Stimulated activated CD8-positive, alpha-beta memory T cell treated with anti-CD3 and anti-CD28 coated beads, Interleukin-7, amount 100 ng/mL, for 24 hours (primary cell): ENCODE results near the gene GZMH.
"Not testable (repeated sequence)": the region's sequence is repeated elsewhere in the genome, so short reads cannot be mapped to it uniquely, and the experiment has no call there.

ENCODE experiments used
- DNase-seq: peaks from one replicate; pipeline ENCODE4 v3.0.0-alpha.2; 2020; ENCODE audit warnings: low read depth

GZMH gene

DNA sequence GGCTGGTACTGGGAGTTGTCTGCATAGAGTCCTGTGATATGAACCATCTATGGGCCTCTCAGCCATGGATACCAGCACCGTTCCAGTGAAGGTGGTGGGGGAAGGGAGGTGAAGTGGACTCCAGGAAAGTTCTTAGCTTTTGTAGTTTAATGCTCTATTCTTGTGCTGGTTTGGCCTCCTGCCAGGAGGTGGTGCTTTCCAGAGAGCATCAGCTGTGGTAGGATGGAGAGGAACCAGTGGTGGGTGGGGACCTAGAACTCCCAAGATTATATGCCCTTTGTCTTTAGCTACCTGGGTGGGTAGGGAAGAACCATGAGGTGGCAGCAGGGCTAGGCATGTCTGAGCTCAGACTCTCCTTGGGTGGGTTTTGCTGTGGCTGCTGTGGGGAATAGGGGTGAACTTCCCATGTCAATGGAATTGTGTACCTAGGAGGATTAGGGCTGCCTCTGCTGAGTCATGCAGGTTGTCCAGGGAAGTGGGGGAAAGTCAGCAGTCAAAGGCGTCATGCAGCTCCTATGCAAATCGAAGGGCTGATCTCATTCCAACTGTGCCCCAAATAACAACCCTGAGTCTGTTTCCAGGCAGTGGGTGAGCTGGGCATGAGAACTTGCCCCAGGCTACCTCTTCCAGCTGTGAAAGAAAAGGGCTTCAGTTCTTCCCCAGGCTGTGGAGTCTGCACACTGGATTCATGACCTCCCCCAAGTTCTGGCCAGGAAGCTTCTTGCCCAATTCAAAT, 14.2 kb downstream of the GZMH start:
- no peak for DNase-seq

DNA sequence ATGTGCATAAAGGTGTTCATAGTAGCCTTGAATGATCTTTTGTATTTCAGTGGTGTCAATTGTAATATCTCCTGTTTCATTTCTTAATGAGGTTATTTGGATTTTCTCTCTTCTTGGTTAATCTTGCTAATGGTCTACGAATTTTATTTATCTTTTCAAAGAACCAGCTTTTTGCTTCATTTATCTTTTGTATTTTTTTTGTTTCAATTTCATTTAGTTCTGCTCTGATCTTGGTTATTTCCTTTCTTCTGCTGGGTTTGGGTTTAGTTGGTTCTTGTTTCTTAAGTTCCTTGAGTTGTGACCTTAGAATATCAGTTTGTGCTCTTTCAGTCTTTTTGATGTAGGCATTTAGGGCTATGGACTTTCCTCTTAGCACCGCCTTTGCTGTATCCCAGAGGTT, 18.5 kb downstream of the GZMH start:
- not testable (repeated sequence) for DNase-seq

DNA sequence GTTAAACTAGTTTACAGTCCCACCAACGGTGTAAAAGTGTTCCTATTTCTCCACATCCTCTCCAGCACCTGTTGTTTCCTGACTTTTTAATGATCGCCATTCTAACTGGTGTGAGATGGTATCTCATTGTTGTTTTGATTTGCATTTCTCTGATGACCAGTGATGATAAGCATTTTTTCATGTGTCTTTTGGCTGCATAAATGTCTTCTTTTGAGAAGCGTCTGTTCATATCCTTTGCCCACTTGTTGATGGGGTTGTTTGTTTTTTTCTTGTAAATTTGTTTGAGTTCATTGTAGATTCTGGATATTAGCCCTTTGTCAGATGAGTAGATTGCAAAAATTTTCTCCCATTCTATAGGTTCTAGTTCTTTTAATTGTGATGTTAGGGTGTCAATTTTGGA, 25.1 kb downstream of the GZMH start:
- DNase-seq: not testable (repeated sequence)

DNA sequence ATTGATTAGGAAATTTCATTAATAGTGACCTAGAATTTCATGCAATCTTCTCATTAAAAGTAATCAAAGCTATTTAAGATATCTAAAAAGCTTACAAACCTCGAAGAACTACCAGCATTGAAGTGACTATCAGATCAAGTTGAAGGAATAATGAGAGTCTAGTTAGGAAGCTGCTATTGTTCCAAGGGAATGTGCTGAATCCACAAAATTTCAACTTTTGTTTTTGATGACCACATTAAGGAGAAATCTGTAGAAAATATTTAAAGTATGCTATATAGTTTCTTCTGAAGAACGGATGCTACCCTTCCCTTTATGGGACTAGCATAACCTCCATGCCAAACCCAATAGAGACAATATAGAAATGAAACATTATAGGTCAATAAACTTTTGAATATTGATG, 30.9 kb downstream of the GZMH start:
- DNase-seq: no peak

DNA sequence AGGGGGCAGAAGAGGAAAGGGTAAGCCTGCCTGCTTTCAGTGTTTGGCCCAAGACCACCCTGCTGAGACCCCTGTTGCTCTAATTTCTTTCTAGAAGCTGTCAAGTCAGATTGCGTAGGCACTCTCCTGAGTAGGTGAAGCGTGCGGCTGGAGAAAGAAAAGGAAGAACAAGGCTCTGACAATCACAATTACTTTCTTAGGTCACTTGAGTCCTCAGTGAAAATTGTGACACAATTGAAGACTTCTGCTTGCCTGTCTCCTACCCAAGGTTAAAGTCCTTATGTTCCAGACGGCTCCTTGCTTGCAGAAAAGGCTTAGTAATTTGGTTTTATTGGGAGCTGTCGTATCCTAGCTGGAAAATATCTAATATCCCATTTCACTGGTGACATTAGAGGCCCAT, 32.7 kb downstream of the GZMH start:
- no peak for DNase-seq

DNA sequence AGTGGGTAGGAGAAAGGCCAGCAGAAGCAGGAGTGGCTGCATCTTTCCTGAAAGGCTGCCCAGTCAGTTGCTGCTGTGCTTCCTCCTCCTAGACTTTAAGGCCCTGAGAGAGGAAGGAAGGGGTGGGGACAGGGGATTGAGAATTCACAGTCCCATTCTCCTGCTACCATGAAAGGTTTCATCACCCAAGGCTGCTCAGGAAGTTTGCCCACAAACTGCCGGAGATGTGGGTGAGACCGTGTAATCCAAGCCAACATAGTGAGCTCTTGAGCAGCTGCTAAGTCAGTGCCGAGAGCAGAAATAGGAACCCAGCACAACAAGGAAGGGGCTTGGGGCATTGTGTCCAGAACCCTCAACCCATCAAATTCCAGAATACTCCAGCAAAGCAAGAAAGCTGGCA, 33.3 kb downstream of the GZMH start, which contains the start of gene CTSG:
CTSG (minus strand) TSS at position 69 of the 400 bp plus-strand sequence; CDS start at position 42, 27 bp downstream.
- DNase-seq: no peak

DNA sequence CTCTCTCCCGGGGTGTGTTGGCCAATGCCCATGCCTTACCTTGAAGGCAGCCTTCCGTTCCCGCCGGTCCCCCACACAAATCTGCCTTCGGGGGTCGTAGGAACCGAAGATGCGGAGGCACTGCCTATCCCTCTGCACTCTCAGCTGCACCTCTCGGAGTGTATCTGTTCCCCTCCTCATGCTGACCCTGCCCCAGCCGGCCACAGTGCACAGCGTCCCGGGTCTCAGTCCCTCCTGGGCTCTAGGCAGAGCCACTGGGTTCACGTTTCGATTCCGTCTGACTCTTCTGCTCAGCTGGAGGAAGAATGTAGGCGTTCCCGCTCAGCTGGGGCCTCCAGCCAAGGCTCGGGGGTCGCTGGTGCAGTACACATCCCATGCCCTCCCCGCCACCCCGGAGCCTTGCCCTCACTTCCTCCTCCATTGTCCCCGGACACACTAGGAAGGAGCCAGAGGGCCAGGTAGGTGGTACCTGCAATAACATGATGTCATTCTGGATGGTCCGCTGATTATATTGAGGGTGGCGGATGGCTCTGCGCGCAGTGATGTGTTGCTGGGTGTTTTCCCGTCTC, 35.2 kb downstream of the GZMH start:
- no peak for DNase-seq

DNA sequence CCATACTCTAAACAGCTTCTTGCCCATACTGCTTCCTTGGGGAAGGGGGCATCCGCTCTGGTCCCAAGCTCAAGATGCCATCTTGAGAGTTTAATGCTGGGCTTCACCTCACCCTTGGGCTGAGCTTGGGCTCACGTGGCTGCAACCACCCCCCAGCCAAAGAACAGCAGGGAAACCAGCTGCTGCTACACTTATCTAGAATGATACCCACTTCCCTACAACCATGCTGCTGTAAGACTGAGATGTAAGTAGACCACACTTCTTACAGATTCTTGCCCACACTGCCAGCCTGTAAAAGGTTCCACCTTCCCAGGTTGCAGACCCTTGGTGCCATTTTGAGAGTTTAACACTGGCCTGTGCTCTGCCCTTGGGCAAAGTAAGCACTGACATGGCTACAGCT, 43.2 kb downstream of the GZMH start:
- DNase-seq: no peak

DNA sequence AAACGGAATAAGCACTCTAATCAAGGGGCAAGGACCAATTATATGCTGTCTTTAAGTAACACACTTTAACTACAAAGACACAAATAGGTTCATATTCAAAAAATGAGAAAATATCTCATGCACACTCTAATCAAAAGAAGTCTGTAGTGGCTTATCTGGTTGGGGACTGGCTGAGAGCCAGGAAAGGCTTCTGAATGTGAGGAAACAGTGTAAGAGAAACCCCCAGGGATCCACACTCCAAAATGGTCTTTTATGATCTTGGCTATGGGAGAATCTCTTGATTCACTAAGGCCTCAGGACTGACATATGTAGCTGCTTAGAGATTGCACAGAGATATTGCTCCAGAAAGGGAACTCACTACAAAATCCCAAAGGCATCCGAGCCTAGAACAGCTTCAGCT, 43.7 kb downstream of the GZMH start:
- no peak for DNase-seq

DNA sequence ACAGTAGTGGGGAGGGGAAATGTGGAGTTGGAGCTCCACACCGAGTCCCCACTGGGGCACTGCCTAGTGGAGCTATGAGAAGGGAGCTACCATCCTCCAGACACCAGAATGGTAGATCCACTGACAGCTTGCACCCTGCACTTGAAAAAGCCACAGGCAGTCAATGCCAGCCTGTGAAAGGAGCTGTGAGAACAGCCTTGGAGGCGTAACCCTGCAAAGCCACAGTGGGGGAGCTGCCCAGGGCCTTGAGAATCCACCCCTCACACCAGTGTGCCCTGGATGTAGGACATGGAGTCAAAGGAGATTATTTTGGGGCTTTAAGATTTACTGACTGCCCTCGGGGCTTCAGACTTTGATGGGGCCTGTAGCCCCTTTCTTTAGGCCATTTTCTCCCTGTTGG, 46.0 kb downstream of the GZMH start:
- DNase-seq: no peak

DNA sequence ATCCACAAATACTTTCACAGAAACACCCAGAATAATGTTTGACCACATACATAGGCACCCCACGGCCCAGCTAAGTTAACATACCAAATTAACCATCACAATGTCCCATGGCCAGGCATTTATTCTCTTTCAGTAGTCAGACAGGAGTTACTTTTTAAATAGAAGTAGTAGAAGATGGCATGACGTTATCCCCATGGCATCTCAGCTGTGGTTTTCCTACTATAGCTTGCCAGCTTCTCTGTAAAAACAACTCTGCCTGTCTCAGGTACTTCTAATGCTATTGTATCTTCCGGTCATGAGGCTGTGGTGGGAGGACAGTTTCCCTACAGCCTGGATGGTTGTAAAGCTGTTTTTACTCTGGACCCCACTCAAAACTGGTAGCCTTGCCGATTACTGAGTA, 52.7 kb downstream of the GZMH start:
- no peak for DNase-seq
